ENCODE measurements around the gene TIMM9. TPM values are rescaled to one million over a fixed set of nuclear protein-coding genes. Genes with fewer than 3 reads are reported as not detected.

Gene TIMM9
- total and polyA plus RNA-seq, 8 donors: 46.8 to 242 (median 70.7) TPM; not detected in 1

GRCh38 chr14:58414845-58415244 lies 12.5 kb downstream of the TIMM9 start:
- DNase-seq: no peak
- Histone ChIP-seq H3K36me3 (peaks cover 19 to 77% (median 69%) of the 10 kb centered on the region in 4 donors), H3K4me3 (no peak overlapping the region), H3K27ac (no peak overlapping the region), H3K9me3 (no peaks in the 10 kb centered on the region), H3K4me1 (no peaks in the 10 kb centered on the region), H3K27me3 (no peaks in the 10 kb centered on the region)
- 98 to 100% (median 100%) methylated on average over 1 of the region's 1 CpG for WGBS, 5 donors
- TF ChIP-seq POLR2A (IDR thresholded peaks at IDR 0.05) (no peak), CTCF (IDR thresholded peaks at IDR 0.05) (no peak), POLR2AphosphoS5 (IDR thresholded peaks at IDR 0.05) (no peak), EP300 (IDR thresholded peaks at IDR 0.05) (no peak)
- intact Hi-C loops (cut with DNase I; ENCODE audit: low total_unique reads): no loop called here

- Histone ChIP-seq H3K36me3 (peaks cover 32 to 59% (median 55%) of the 10 kb centered on the region in 4 donors), H3K27me3 (no peaks in the 10 kb centered on the region), H3K4me3 (no peak overlapping the region), H3K4me1 (no peaks in the 10 kb centered on the region), H3K27ac (no peak overlapping the region), H3K9me3 (no peaks in the 10 kb centered on the region)
- no peak for DNase-seq
- WGBS, 5 donors: 87 to 96% (median 91%) methylated on average over 3 of the region's 3 CpGs
- TF ChIP-seq POLR2A (IDR thresholded peaks at IDR 0.05) (no peak), EP300 (IDR thresholded peaks at IDR 0.05) (no peak), CTCF (IDR thresholded peaks at IDR 0.05) (no peak), POLR2AphosphoS5 (IDR thresholded peaks at IDR 0.05) (no peak)
- intact Hi-C loops (cut with DNase I; ENCODE audit: low total_unique reads): no loop called here
These were observed 18.6 kb downstream of the TIMM9 start for GRCh38 chr14:58408681-58409215.

- Histone ChIP-seq H3K27me3 (no peaks in the 10 kb centered on the region), H3K36me3 (no peaks in the 10 kb centered on the region), H3K9me3 (no peaks in the 10 kb centered on the region), H3K4me1 (peaks cover 0 to 7% (median 4%) of the 10 kb centered on the region in 4 donors), H3K27ac (no peak overlapping the region), H3K4me3 (no peak overlapping the region)
- TF ChIP-seq CTCF (IDR thresholded peaks at IDR 0.05) (no peak), POLR2A (IDR thresholded peaks at IDR 0.05) (no peak), POLR2AphosphoS5 (IDR thresholded peaks at IDR 0.05) (no peak), EP300 (IDR thresholded peaks at IDR 0.05) (no peak)
- intact Hi-C loops (cut with DNase I; ENCODE audit: low total_unique reads): no loop called here
- no peak for DNase-seq
- WGBS, 5 donors: 82 to 91% (median 89%) methylated on average over 3 of the region's 3 CpGs
These were observed 25.7 kb downstream of the TIMM9 start for GRCh38 chr14:58401587-58401986.

- Histone ChIP-seq H3K27me3 (no peaks in the 10 kb centered on the region), H3K9me3 (no peaks in the 10 kb centered on the region), H3K36me3 (no peaks in the 10 kb centered on the region), H3K27ac (no peak overlapping the region), H3K4me3 (no peak overlapping the region), H3K4me1 (peaks cover 6 to 21% (median 14%) of the 10 kb centered on the region in 4 donors)
- 94 to 97% (median 96%) methylated on average over 3 of the region's 3 CpGs for WGBS, 5 donors
- intact Hi-C loops (cut with DNase I; ENCODE audit: low total_unique reads): no loop called here
- no peak for TF ChIP-seq POLR2A (IDR thresholded peaks at IDR 0.05)
- TF ChIP-seq POLR2AphosphoS5 (IDR thresholded peaks at IDR 0.05): no peak
- no peak for TF ChIP-seq EP300 (IDR thresholded peaks at IDR 0.05)
- no peak for TF ChIP-seq CTCF (IDR thresholded peaks at IDR 0.05)
- DNase-seq: no peak
These were observed 28.4 kb downstream of the TIMM9 start for GRCh38 chr14:58398895-58399294.
